ENCODE data around the gene PLGRKT. TPM values are rescaled to one million over a fixed set of nuclear protein-coding genes. Genes with fewer than 3 reads are reported as not detected.

The PLGRKT gene
- total and polyA plus RNA-seq, 2 experiments from 2014 or later, result 13.1 to 31.5 TPM

- no peak overlapping the region for H2AFZ ChIP-seq
- H3K36me3 ChIP-seq (ENCODE audit: insufficient read depth), result no peaks in the 10 kb centered on the region
- TF ChIP-seq ZNF114 (CRISPR knock-in tag; IDR thresholded peaks at IDR 0.05) (no peak), ETS1 (IDR thresholded peaks at IDR 0.05) (no peak), EZH2 (IDR thresholded peaks at IDR 0.05; ENCODE audit: low read depth, unreplicated experiment) (no peak), EZH2phosphoT487 (IDR thresholded peaks at IDR 0.05; ENCODE audit: unreplicated experiment) (no peak), CREB1 (CRISPR knock-in tag; IDR thresholded peaks at IDR 0.05; ENCODE audit: low read depth) (no peak), CTCF (conservative IDR thresholded peaks at IDR 0.05; ENCODE audit: low read depth in 2 of 2) (no peak), ZNF462 (CRISPR knock-in tag; IDR thresholded peaks at IDR 0.05) (no peak), REST (IDR thresholded peaks at IDR 0.05; ENCODE audit: unreplicated experiment) (no peak), NANOG (IDR thresholded peaks at IDR 0.05; ENCODE audit: borderline replicate concordance) (no peak), POLR2AphosphoS5 (IDR thresholded peaks at IDR 0.05; ENCODE audit: low read depth) (no peak), JUNB (IDR thresholded peaks at IDR 0.05; ENCODE audit: unreplicated experiment) (no peak), STAT1 (IDR thresholded peaks at IDR 0.05; ENCODE audit: unreplicated experiment) (no peak), ZNF331 (CRISPR knock-in tag; IDR thresholded peaks at IDR 0.05; ENCODE audit: low read depth) (no peak)
- H3K4me3 ChIP-seq, result no peak overlapping the region
- no peaks in the 10 kb centered on the region for H3F3A ChIP-seq (replicated peaks; ENCODE audit: low read depth)
- Mint-ChIP-seq H3K9me3 (no peaks in the 10 kb centered on the region), H3K4me1 (peaks cover 10% of the 10 kb centered on the region), H3K27me3 (ENCODE audit: insufficient read depth, low read depth, poor library complexity) (peaks cover 6% of the 10 kb centered on the region), H3K4me3 (no peak overlapping the region), H3K27ac (no peak overlapping the region), H3K36me3 (ENCODE audit: low read depth) (peaks cover 3% of the 10 kb centered on the region; the same call in 1 of the 3 replicates)
- H3K27ac ChIP-seq (ENCODE audit: low read depth), result no peak overlapping the region
- no peak overlapping the region for H3K4me2 ChIP-seq
- H3K9me2 ChIP-seq (ENCODE audit: insufficient read depth), result no peaks in the 10 kb centered on the region
- no peaks in the 10 kb centered on the region for H3K79me2 ChIP-seq (replicated peaks; ENCODE audit: insufficient read depth)
- no peak for ATAC-seq
- H3K27me3 ChIP-seq (ENCODE audit: insufficient read depth), result no peaks in the 10 kb centered on the region
- H3K4me1 ChIP-seq (ENCODE audit: insufficient read depth), result peaks cover 8% of the 10 kb centered on the region
- DNase-seq (ENCODE audit: low spot score), result no peak
- no peaks in the 10 kb centered on the region for H4K20me1 ChIP-seq (replicated peaks; ENCODE audit: insufficient read depth)
These were observed 17.7 kb downstream of the PLGRKT start for GRCh38 chr9:5419987-5420386.
